Activated CD4-positive, CD25-positive, alpha-beta regulatory T cell treated with anti-CD3 and anti-CD28 coated beads, Interleukin-2, amount 50 U/mL, for 24 hours (primary cell): ENCODE measurements around the gene COL19A1.
A peak's percentile ranks its signal among the peaks of the same experiment; 100 is the strongest.
"Not testable (repeated sequence)": the region's sequence is repeated elsewhere in the genome, so short reads cannot be mapped to it uniquely, and the experiment has no call there.

ENCODE experiments used
- ATAC-seq, 2 donors: fragments of 150-1000 bp; cut with Tn5 transposase; one replicate each; pipeline ENCODE4 v1.10.0; 2021; ENCODE audit warnings: mild to moderate bottlenecking in 1 of 2, moderate library complexity in 1 of 2

The COL19A1 gene

DNA sequence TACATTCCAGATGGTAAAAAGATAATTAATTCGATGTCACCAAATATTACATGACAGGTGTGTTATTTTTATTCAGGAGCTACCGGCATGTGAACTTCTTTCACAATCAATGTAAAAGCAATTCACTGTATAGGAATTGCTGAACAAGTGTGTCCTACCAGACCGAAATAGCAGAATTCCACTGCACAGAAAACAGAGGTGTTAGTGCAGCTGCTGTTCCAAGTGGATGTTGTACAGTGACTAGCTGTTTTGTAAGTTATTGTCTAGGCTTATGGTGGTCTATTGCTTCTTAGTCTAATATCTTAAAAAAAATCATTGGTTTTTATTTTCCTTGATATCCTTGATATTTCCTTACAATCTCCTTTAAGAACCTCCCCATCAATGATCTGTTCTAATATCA is 107.4 kb downstream of the COL19A1 start:
- ATAC-seq = no peak

DNA sequence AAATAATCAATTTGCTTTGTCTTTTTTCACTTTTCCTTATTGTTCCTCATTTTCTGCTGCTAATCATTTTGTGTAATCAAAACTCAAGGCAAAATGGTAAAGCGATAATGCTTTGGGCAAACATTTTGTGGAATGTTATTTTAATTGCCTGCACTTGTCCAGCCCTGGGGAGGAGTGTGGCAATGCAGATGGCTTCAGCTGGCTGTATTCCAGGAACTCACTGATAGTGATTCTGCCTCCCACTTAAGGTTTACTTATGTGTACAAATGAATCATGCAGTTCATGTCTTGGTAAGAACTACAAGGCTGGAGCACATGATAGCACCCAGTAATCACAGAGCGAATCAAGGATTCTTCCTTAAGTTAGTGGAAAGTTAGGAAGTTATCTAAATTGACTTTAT is 107.8 kb downstream of the COL19A1 start:
- ATAC-seq = no peak

DNA sequence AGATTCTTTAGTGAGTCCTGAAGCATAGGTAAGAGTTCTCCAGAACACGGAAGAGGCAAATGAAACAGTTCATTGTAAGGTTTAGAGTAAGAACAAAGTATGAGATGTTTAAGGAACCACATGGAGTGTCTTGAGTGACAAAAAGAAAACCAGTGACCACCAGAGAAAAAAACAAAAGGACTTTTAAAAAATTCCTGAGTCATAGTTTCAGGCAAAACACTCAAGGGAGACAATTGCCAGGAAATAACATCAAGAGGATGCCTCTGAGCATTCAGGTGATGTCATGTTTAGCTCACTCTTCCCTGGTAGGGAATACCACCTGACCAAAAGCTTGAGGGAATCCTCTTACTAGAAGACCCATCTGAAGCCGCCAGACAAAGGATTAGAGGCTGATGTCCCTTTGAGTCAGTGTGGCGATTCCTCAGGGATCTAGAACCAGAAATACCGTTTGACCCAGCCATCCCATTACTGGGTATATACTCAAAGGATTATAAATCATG is 110.3 kb downstream of the COL19A1 start:
- no peak for ATAC-seq

DNA sequence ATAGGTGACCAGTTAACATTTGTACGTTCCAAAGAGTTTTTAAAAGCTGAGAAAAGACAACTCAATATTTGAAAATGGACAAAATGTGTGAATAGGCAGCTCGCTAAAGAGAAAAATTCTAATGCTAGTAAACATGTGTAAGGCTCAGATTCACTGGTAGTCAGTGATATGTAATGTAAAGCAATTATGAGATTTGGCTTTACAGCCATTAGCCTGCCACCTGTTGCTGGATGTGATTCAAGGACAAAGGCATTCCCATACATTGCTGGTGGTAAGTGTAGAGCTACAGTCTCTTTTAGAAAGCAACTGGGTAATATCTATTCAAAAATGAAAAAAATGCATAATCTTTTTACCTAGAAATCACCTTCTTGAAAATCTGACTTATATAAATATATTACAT is 114.3 kb downstream of the COL19A1 start:
- no peak for ATAC-seq

DNA sequence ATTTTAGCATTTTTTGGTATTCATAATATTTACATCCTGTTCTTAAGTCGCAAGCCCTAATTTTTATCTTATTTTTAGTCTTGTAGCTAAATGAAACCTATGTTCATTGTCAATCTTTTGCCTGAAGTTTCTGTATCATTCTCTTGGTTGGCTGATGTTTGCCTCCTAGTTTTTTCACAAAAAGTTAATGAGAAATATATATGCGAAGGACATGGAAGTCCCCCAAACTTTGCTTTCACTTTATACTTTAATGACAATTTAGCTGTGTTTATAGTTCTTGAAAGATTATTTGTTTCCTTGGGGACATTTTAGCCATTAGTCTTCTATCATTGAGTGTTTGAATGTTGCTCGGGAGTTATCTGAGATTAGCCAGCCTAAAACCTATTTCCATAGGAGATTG is 118.2 kb downstream of the COL19A1 start:
- no peak for ATAC-seq

DNA sequence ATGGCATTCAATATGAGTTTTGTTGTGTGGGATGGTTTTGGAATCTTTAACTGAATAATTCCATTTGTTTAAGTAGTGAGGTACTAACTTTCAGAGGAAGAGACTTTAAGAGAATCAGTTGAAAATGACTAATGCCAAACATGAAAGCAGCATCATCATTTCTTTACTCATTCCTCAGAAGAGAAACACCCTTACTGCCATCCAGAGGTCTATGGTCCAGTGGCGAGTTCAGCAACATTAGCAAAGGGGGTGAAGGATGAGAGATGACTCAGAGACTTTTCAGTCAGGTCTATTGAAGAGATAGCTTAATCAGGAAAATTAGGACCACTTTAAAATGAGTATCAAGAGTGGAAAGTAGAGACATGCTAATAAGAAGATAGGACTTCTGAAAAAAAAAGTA is 118.8 kb downstream of the COL19A1 start:
- ATAC-seq = peak; percentile 28 to 63

DNA sequence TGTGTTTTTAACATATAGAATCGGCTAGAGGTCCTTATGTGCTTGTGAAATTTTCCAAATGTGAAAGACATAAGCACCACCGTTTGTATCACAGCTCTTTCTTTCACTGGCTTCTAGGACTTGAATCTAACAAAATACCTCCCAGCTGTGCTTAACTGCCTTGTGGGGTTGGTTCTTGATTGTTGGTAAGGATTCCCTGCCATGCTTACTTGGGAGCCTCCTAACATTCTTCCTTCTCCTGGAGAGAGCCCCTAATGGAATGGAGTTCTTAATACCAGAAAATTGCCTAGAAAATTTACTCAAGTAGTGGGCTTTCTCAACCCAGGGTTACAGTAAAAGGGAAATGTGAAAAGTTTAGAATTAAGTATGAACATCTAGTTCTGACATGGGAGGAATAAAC is 121.2 kb downstream of the COL19A1 start:
- no peak for ATAC-seq

DNA sequence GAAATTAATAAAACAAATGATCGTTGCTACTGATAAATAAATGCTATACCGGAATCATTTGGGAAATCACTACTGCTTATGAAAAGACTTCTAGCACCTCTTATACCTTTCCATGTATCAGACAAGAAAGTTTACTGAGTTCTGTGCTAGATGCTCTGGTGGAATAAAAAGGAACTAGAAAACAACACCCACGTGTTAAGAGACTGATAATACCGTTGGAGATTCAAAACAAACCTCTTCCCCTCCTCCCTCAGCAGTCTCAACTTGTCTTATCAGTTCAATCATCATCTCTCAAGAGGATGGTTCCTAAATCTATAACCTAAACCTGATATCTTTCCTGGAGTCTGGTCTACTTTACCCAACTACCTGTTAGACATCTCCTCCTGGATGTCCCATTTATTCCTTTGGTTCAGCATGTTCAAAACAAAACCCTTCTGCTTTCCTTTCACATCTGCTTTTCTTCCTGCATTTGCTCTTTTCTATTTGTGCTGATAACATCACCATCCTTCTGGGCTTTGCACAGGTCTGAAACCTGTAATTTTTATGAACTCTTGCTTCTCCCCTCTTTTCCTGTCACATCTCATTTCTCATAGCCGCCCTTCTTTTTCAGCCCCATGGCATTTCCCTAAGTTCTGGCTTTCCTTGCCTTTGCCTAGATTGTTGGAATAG is 122.2 kb downstream of the COL19A1 start:
- ATAC-seq = no peak

DNA sequence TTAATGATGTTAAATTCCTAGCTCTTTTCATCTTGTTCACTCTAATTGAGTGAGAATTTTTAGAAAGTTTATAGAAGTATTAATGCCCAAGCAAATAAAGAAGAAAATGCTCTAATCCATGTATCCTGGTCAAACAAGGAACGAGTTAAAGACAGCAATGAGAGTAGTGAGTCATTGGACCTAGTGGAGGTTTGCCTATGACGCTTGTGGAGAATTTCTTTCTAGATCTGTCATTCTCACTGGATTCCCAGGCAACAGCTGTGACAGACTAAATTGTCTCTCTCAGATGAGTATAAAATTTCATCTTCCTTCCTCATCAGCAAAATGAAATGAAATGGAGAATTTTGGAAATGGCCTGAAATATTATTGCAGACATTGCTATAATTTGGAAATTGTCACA is 127.9 kb downstream of the COL19A1 start:
- ATAC-seq = no peak

DNA sequence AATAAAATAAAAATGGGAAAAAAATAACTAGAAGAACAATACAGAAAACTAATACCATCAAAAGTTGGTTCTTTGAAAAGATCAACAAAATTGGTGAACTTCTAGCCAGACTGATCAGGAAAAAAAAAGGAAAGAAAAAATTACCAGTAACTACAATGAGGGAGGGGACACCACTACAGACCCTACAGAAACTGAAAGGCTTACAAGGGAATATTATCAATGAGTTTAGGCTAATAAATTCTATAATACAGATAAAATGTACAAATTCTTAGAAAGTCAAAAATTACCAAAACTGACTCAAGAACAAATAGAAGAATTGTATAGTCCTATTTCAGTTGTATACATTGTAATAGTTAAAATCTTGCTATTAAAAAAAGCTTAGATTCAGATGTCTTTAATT is 141.8 kb downstream of the COL19A1 start:
- no peak for ATAC-seq

DNA sequence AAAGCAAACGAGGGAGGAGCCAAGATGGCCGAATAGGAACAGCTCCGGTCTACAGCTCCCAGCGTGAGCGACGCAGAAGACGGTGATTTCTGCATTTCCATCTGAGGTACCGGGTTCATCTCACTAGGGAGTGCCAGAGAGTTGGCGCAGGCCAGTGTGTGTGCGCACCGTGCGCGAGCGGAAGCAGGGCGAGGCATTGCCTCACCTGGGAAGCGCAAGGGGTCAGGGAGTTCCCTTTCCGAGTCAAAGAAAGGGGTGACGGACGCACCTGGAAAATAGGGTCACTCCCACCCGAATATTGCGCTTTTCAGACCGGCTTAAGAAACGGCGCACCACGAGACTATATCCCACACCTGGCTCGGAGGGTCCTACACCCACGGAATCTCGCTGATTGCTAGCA is 144.0 kb downstream of the COL19A1 start:
- not testable (repeated sequence) for ATAC-seq

DNA sequence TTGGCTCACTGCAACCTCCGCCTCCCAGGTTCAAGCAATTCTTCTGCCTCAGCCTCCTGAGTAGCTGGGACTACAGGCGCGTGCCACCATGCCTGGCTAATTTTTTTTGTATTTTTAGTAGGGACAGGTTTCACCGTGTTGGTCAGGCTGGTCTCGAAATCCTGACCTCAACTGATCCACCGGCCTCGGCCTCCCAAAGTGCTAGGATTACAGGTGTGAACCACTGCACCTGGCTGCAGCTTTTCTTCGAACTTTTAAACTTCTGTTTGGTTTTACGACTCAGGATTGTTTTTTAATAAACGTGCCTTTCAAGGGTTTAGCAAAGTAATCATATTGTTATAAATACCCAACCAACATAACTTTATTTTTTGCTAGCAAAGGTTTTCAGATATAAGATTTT is 156.8 kb downstream of the COL19A1 start:
- not testable (repeated sequence) for ATAC-seq

DNA sequence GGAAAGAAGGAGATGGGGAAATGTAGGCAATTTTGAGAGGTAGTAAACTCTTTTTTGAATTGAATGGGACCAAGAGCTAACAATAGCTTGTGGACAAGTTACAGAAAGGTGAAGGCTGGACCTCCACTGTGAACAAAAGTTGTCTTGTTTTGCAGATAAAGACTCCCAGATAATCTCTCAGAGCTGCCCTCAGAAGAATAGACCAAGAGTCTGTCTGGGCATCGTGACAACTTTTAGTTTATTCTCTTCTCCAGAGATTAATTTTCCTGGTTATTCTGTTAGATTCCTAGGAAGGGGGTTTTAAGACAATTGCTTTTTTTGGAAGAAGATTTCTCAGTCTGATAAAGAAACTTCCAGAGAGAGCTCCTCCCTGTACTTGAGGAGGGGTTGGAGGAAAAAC is 161.9 kb downstream of the COL19A1 start:
- ATAC-seq = no peak

DNA sequence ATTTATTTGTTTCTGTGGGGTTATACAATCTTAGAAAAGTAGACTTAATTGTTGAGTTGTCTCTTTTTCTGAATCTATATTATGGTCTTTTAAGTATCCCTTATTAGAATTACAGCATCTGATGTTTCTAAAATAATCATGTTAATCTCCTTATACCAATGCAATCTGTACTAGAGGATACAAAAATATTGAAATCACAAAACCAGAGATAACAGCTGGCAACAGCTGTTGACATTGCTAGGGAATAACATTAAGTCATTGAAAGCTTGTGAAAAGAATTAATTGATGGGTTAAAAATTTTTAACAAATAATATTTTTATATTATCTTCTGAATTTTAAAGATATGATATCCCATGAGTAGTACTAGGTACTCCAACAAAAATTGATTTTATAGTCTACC is 162.6 kb downstream of the COL19A1 start:
- no peak for ATAC-seq

DNA sequence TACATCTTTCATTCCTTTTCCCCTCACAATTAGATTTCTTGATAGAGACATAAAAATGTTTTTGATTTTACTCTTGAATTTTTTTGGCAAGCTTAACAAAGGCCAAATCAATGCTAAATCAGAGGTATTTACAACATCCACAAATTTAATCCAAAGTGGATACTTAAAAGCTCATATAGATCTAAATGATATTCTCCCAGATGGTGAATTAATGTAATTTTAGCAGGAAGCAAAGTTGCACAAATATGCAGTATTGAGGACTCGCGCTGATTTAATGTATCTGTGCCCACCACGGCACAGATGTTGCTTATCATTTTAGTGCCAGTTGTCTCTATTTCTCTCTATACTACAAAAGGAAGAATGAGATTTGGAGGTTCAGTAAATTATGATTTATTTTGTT is 167.4 kb downstream of the COL19A1 start:
- ATAC-seq = no peak

DNA sequence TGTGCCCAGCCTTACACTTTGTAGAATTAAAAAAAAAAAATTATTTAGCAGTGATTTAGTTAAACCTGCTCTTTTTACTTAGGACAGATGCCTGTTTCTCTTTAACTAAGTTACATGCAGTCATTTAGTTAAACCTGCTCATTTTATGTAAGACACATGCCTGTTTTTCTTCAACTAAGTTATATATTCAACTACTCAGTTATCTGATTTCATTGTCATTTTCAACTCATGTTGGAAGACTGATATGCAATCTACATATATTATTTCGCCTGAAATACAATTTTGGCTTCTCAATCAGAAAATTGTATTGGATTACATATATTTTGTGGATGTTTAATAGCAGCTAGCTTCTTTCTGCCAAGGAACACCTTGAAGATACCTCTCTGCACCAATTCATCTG is 171.1 kb downstream of the COL19A1 start:
- ATAC-seq = no peak

DNA sequence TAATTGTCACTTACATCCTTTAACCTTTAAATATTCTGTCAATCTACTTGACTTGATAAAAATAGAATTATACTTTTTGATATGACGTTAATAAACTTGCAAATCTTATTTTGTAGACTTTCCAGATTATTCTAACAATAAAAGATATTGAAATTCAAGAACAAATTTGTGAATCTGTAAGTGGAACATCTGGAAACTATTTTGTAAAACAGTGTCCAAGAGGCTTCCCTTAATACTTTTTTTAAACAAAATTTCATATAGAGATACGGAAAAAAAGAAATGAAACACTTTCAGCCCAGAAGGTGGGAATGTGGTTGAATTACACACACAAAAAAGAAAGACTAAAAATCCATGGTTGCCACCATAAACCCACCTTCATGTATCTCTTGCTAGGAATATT is 174.4 kb downstream of the COL19A1 start:
- no peak for ATAC-seq

DNA sequence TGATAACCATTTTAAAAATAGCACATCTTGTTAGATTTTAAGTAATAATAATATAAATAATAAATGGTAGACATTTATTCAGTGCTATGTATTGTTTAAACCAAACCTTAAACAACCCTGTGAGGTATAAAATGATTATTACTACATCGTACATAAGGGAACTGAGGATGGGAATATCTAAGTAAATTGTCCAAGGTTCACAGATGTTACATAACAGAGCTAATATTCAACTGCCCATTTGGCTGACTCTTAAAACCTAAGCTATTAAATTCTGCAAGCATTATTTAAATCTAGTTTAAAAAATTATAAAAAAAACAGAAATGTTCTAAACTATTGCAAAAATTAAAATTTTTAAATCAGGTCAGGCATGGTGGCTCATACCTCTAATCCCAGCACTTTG is 175.1 kb downstream of the COL19A1 start:
- ATAC-seq = no peak

DNA sequence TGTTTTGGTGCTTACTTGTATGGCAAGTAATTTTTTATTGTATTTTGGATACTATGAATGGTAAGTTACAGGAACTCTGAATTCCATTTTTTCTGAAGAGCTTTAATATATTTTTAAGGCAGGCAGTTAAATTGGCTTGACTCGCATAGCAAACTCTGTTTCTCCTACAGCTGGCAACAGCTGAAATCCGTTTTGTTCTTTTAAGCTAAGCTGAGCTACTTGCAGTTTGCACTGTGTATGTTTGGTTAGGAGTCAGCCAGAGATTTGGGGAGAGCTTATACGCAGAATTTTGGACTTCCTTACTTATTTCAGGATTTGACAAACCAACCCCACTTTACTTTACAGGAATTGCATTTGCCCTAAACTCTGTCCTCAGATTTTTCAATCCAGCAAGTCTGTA is 179.1 kb downstream of the COL19A1 start:
- no peak for ATAC-seq

DNA sequence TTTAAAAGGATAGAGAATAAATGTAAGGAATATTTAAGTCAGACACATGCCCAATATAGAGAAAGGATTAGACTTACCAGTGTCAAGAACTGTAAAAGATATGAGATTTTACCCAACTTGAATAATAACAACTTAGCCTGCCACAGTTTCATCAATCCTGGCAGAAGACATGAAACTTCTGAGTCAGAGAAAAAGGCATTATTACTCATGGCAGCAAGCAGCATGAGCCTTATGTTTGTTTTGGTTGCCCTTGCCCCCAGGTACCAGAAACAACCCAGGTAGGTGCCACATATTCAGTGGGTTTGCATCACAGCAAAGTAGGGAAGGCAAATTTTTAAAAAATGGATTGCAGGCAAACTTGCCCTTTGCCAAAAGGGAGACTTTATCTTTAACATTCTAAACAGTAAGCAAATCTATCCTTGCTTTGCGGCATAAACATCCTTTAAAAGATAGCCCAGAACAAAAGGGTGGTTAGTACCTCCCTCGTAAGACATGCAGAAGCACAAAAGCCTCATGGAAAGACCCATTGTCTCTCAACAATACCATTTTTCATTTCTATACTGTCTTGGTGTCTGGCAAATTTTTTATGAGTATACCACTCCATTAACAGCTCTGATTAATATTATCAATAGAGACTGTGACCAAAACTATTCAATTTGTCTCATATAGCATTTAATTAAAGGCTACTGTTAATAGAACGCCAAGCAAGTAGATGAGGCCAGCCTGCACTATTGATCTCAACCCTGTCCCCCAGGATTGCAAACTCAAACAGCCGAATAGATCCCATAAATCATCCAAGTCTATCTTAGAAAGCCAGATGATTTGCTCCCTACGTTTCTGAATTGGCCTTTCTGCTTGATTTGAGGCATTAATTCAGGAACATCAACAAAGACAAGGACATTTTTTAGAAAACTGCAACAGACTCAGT is 185.1 kb downstream of the COL19A1 start:
- ATAC-seq = no peak

DNA sequence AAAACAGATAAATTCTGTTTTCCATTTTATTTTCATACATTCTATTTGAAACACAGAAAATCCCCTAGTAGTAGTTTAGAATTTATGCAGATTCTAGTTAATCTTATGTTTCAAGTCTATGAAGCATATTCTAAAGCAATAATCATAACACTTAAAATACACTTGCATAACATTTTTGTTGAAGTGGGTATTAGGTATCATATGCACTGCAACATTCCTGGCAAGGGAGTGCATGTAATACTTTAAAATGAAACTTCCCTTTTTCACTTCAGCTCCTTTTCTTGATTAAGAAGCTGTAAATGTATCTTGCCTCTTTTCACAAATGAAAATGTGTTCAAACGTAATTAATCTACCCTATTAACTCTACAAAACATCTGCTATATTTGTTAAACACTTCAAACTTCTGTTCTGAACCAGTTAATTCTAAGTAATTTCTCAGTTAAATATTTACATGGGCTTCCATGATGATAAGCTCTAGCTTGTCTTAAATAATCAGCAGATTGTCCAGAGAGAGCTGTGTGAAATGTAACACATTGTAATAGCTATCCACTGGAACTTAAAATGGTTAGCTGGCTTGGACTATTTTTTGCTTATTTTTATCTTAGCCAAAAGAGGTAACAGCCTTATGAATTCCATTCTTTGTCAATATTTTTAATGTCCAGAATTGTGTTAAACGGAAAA is 192.8 kb downstream of the COL19A1 start:
- no peak for ATAC-seq

DNA sequence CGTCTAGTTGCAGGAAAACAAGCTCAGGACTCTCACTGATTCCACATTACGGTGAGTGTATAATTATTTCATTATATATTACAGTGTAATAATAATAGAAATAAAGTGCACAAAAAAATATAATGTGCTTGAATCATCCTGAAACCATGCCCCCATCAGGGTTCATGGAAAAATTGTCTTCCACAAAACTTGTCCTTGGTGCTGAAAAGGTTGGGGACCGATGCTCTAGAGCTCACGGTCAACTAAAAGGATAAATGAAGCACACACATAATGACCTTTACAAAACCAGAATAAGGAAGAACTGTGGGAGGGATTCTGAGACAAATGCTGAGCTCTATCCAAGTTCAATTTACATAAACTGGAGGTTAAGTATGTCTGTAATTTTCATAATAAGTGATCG is 194.3 kb downstream of the COL19A1 start:
- ATAC-seq = no peak

DNA sequence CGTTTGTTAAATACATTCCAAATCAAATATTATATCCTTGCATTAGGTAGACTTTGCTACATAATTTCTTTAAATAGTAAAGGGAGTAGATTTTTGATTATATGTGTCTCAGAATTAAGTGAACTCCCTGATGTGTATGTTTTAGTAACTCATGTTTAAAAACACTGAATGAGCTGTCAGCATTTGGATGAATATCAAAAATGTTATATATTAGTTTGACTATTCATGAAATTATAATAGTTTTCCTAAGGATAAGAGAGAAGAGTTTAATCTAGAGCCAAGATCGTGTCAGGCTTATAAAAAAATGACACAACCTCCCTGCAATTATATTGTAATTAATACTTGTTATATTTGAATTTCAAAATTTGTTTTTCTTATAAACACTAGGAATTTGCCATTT is 195.2 kb downstream of the COL19A1 start:
- no peak for ATAC-seq

DNA sequence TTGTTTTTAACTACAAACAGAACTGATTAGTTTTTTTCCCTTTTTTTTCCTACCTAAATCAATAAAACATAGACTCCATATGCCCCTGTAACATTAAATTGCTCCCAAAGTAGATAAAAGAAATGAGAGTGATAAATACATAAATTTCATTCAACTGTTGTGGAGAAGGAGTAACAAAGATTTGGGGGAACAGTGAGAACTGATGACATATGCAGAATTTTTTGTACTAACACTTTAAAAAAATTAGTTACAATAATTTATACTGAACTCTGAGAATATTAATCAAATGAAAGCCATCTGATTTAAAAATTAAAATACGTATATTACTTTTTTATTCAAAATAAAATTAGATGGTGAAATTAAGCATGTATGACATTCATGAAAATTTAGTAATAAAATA is 195.7 kb downstream of the COL19A1 start:
- ATAC-seq = no peak
